AG09309 (cell line): ENCODE data around the gene AGBL4.
A peak's percentile ranks its signal among the peaks of the same experiment; 100 is the strongest.

ENCODE experiments used
- DNase-seq: peaks from one replicate; pipeline ENCODE4 v3.0.0-alpha.2; 2010; ENCODE audit warnings: low read depth
- H3K4me3 ChIP-seq: 2 replicates; pipeline ENCODE4 v1.5.1; 2011; ENCODE audit warnings: mild to moderate bottlenecking, low read depth, low read length, moderate library complexity; ENCODE audit not compliant: control insufficient read depth
- CTCF ChIP-seq: IDR thresholded peaks from 2 replicates; pipeline ENCODE4 v1.5.1; 2011; ENCODE audit warnings: mild to moderate bottlenecking, low read depth, low read length, inconsistent platforms; ENCODE audit not compliant: insufficient read depth, control insufficient read depth; ENCODE audit errors: missing control alignments

AGBL4 gene

GRCh38 chr1:48500541-48501450 is 1523.0 kb downstream of the AGBL4 start:
- H3K4me3 ChIP-seq: no peak overlapping the region
- no peak for DNase-seq
- TF ChIP-seq CTCF: no peak

- TF ChIP-seq CTCF: no peak
- no peak overlapping the region for H3K4me3 ChIP-seq
- no peak for DNase-seq
Observed at GRCh38 chr1:48499211-48499735, 1524.5 kb downstream of the AGBL4 start.

GRCh38 chr1:48498096-48498791 is 1525.5 kb downstream of the AGBL4 start:
- TF ChIP-seq CTCF: peak; percentile 97
- DNase-seq: peak; percentile 31
- no peak overlapping the region for H3K4me3 ChIP-seq

- no peak overlapping the region for H3K4me3 ChIP-seq
- TF ChIP-seq CTCF: no peak
- DNase-seq: no peak
Observed at GRCh38 chr1:48495911-48496310, 1527.8 kb downstream of the AGBL4 start.

- peak; percentile 61 for DNase-seq
- TF ChIP-seq CTCF: no peak
- H3K4me3 ChIP-seq: no peak overlapping the region
Observed at GRCh38 chr1:48495166-48495565, 1528.6 kb downstream of the AGBL4 start.

GRCh38 chr1:48493970-48494769 is 1529.6 kb downstream of the AGBL4 start:
- TF ChIP-seq CTCF: no peak
- H3K4me3 ChIP-seq: no peak overlapping the region
- DNase-seq: peak; percentile 91
